HG03342 (cell line): ENCODE results near the gene CAMSAP1.

Source experiments
- ATAC-seq: cut with Tn5 transposase; IDR thresholded peaks from one replicate; pipeline ENCODE4 v1.9.1; 2021; ENCODE audit warnings: mild to moderate bottlenecking, moderate library complexity; ENCODE audit not compliant: unreplicated experiment

Gene CAMSAP1

GRCh38 chr9:135764731-135765130 lies 142.6 kb downstream of the CAMSAP1 start:
- no peak for ATAC-seq

GRCh38 chr9:135763716-135764446 lies 143.5 kb downstream of the CAMSAP1 start:
- no peak for ATAC-seq

GRCh38 chr9:135762921-135763320 lies 144.4 kb downstream of the CAMSAP1 start:
- ATAC-seq, result no peak

GRCh38 chr9:135761845-135762168 lies 145.5 kb downstream of the CAMSAP1 start:
- ATAC-seq, result no peak

GRCh38 chr9:135761150-135761844 lies 146.0 kb downstream of the CAMSAP1 start:
- ATAC-seq, result no peak

- ATAC-seq, result no peak
Observed at GRCh38 chr9:135760465-135760864, 146.9 kb downstream of the CAMSAP1 start.

- no peak for ATAC-seq
Observed at GRCh38 chr9:135759676-135760300, 147.6 kb downstream of the CAMSAP1 start.

- no peak for ATAC-seq
Observed at GRCh38 chr9:135758870-135759269, 148.5 kb downstream of the CAMSAP1 start.
